Measurements from ENCODE around the gene QSER1. TPM values are rescaled to one million over a fixed set of nuclear protein-coding genes. Genes with fewer than 3 reads are reported as not detected.

QSER1 gene
- total RNA-seq, 1 donor from 2014 or later = 62.6 TPM

DNA sequence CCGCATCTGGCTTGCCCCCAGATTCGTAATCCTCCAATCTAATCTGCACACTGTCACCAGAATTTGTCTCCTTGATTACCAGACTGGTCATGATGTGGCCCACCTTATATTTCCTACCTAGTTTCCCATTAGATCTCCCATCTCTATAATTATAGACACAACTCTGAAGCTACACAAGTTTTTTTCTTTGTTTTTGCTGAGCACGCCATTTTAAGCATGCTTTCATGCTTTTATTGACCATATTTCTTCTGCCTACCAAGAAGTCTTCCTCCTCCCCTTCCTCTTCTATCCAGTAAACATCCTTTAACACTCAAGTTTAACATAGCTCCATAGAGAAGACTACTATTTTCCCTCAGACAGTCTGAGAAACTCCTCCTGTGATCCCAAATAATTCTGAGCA is 98.8 kb downstream of the QSER1 start:
- no peak for TF ChIP-seq CTCF (IDR thresholded peaks at IDR 0.05; ENCODE audit: unreplicated experiment)
- Mint-ChIP-seq H3K4me3 (no peak overlapping the region), H3K9me3 (peaks cover 47% of the 10 kb centered on the region), H3K27ac (no peak overlapping the region), H3K27me3 (ENCODE audit: low read depth) (peaks cover 15% of the 10 kb centered on the region), H3K4me1 (no peaks in the 10 kb centered on the region), H3K36me3 (peaks cover 13% of the 10 kb centered on the region)
- no peak for DNase-seq (ENCODE audit: low spot score in 2 of 2, unreplicated experiment in 2 of 2)

DNA sequence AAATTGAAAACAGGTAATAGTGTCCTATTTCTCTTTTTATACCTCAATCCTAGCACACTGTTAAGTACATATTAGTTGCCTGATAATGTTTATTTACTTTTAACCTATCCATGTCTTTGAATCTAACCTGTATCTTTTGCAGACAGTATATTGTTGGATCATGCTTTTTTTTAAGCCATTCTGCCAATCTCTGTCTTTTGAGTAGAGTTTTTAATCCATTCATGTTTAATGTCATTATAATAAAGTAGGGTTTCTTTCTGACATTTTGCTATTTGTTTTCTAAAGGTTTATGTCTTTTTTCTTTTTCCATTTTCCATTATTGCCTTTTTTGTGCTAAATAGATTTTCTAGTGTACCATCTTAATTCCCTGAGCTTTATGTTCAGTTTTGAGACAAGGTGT is 99.3 kb downstream of the QSER1 start:
- Mint-ChIP-seq H3K27ac (no peak overlapping the region), H3K4me3 (no peak overlapping the region), H3K27me3 (ENCODE audit: low read depth) (peaks cover 15% of the 10 kb centered on the region), H3K9me3 (peaks cover 50% of the 10 kb centered on the region), H3K4me1 (no peaks in the 10 kb centered on the region), H3K36me3 (peaks cover 13% of the 10 kb centered on the region)
- no peak for TF ChIP-seq CTCF (IDR thresholded peaks at IDR 0.05; ENCODE audit: unreplicated experiment)
- DNase-seq (ENCODE audit: low spot score in 2 of 2, unreplicated experiment in 2 of 2) = no peak

DNA sequence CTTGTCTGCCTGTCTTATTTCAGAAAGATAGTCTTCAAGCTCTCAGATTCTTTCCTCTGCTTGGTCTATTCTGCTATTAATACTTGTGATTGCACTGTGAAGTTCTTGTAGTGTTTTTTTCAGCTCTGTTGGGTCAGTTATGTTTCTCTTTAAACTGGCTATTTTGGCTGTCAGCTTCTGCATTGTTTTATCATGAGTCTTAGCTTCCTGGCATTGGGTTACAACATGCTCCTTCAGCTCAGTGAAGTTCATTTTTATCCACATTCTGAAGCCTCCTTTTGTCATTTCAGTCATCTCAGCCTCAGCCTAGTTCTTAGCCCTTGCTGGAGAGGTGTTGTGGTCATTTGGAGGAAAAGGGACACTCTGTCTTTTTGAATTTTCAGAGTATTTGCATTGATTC is 107.6 kb downstream of the QSER1 start:
- Mint-ChIP-seq H3K27ac (no peak overlapping the region), H3K4me1 (no peaks in the 10 kb centered on the region), H3K27me3 (ENCODE audit: low read depth) (peaks cover 14% of the 10 kb centered on the region), H3K4me3 (no peak overlapping the region), H3K36me3 (peaks cover 4% of the 10 kb centered on the region), H3K9me3 (peaks cover 35% of the 10 kb centered on the region)
- no peak for DNase-seq (ENCODE audit: low spot score in 2 of 2, unreplicated experiment in 2 of 2)
- TF ChIP-seq CTCF (IDR thresholded peaks at IDR 0.05; ENCODE audit: unreplicated experiment) = no peak

- Mint-ChIP-seq H3K9me3 (peaks cover 29% of the 10 kb centered on the region), H3K27ac (no peak overlapping the region), H3K4me3 (no peak overlapping the region), H3K36me3 (peaks cover 4% of the 10 kb centered on the region), H3K4me1 (no peaks in the 10 kb centered on the region), H3K27me3 (ENCODE audit: low read depth) (peaks cover 6% of the 10 kb centered on the region)
- DNase-seq (ENCODE audit: low spot score in 2 of 2, unreplicated experiment in 2 of 2) = no peak
- no peak for TF ChIP-seq CTCF (IDR thresholded peaks at IDR 0.05; ENCODE audit: unreplicated experiment)
Observed at GRCh38 chr11:33001281-33001680, 108.7 kb downstream of the QSER1 start.

DNA sequence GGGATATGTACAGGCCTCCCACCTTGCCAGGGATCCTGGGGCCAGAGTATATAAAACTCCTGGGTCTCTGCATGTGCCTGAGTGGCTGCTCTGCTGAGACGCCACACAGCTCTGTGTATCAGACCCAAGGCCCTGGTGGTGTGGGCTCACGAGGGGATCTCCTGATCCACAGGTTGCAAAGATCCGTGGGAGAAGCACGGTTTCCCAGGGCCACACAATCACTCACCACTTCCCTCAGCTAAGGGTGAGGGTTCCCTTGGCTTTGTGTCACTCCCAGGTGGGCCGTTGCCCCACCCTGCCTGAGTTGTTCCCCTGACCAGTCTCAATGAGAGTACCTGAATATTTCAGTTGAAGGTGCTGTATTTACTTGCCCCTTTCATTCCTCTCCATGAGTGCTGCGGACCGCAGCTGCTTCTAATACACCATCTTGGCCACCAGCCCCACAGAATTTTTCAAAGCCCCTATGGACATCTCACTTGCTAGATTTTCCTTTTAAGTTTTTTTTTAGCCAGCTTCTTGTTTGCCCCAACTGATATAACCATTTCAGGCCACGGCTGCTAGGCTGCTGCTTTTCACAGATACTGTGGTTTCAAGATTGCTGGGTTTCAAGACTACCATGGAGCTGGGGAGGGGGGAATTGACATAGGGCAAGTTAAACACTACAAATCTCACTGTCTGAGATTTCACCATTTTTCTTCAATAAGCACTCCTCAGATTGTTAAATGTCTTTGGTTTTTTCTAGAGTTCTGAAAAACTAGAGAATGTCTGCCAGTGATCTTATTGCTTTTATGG is 109.3 kb downstream of the QSER1 start:
- H3K27ac Mint-ChIP-seq = no peak overlapping the region

More for the DNA sequence above, 109.3 kb downstream of the QSER1 start:
- no peak for DNase-seq (ENCODE audit: low spot score in 2 of 2, unreplicated experiment in 2 of 2)
- Mint-ChIP-seq H3K4me1 (no peaks in the 10 kb centered on the region), H3K27me3 (ENCODE audit: low read depth) (peaks cover 4% of the 10 kb centered on the region), H3K4me3 (no peak overlapping the region), H3K36me3 (peaks cover 4% of the 10 kb centered on the region), H3K9me3 (peaks cover 25% of the 10 kb centered on the region)
- TF ChIP-seq CTCF (IDR thresholded peaks at IDR 0.05; ENCODE audit: unreplicated experiment) = no peak

Measured in mesothelial cell of epicardium (in vitro differentiated cells).